ENCODE data around the gene C3orf62.

The C3orf62 gene

DNA sequence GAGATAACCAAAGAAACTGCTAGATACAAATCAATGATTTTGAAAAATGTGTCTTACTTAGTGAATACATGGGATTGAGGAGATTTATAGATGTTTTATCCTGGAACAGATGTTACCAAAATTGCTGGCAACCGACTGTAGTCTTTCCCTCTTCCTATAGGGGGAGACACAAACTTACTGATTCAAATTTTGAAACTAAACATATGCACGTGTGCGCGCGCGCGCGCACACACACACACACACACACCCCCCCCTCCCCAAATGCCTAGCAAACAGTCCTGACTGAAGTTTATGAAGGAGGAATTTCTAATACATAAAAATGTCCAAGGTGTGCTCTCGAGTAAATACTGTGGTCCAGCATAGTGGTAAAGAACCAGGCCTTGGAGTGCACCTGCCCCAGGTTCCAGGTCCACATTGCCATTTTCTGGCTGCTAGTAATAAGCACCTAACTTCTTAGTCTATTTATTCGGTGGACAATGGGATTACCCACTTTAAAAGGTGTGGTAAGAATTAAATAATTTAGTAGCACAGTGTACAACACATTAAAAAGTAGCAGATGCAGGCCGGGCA is 18.5 kb upstream of the C3orf62 start:
- peaks cover 67% of the 10 kb centered on the region for H3K36me3 Mint-ChIP-seq (ENCODE audit: low read depth)
- TF ChIP-seq, protein P1, sequence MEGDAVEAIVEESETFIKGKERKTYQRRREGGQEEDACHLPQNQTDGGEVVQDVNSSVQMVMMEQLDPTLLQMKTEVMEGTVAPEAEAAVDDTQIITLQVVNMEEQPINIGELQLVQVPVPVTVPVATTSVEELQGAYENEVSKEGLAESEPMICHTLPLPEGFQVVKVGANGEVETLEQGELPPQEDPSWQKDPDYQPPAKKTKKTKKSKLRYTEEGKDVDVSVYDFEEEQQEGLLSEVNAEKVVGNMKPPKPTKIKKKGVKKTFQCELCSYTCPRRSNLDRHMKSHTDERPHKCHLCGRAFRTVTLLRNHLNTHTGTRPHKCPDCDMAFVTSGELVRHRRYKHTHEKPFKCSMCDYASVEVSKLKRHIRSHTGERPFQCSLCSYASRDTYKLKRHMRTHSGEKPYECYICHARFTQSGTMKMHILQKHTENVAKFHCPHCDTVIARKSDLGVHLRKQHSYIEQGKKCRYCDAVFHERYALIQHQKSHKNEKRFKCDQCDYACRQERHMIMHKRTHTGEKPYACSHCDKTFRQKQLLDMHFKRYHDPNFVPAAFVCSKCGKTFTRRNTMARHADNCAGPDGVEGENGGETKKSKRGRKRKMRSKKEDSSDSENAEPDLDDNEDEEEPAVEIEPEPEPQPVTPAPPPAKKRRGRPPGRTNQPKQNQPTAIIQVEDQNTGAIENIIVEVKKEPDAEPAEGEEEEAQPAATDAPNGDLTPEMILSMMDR (IDR thresholded peaks at IDR 0.05; ENCODE audit: unreplicated experiment in 3 of 3), result peak; percentile 43 to 58 (median 50)
- no peak overlapping the region for H3K27ac Mint-ChIP-seq
- H3K4me1 Mint-ChIP-seq, result peaks cover 5% of the 10 kb centered on the region
- H3K4me3 Mint-ChIP-seq, result no peak overlapping the region
- H3K27me3 Mint-ChIP-seq (ENCODE audit: low read depth), result no peaks in the 10 kb centered on the region
- no peaks in the 10 kb centered on the region for H3K9me3 Mint-ChIP-seq

DNA sequence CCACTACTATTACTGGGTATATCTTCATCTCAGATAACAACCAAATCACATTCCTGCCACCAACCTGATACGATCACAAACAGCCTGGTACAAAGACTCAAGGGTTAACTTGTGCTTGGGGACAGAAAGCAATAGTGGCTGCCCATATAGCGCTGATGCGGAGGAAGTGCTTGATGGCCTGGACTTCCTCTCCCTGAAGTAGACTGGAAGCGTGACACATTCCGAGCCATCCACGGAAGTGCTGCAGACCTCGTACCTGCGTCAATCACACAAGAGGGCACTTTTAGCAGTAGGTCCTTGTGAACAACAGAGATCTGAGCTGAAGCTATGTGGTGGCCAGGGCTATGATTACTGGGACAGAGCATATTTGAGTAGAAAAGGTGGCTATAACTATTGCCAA is 17.3 kb upstream of the C3orf62 start:
- H3K9me3 Mint-ChIP-seq, result no peaks in the 10 kb centered on the region
- H3K27me3 Mint-ChIP-seq (ENCODE audit: low read depth), result no peaks in the 10 kb centered on the region
- no peak overlapping the region for H3K4me3 Mint-ChIP-seq
- H3K27ac Mint-ChIP-seq, result no peak overlapping the region
- TF ChIP-seq, protein P1 (IDR thresholded peaks at IDR 0.05; ENCODE audit: unreplicated experiment in 3 of 3), result no peak
- H3K4me1 Mint-ChIP-seq, result peaks cover 5% of the 10 kb centered on the region
- peaks cover 67% of the 10 kb centered on the region for H3K36me3 Mint-ChIP-seq (ENCODE audit: low read depth)

DNA sequence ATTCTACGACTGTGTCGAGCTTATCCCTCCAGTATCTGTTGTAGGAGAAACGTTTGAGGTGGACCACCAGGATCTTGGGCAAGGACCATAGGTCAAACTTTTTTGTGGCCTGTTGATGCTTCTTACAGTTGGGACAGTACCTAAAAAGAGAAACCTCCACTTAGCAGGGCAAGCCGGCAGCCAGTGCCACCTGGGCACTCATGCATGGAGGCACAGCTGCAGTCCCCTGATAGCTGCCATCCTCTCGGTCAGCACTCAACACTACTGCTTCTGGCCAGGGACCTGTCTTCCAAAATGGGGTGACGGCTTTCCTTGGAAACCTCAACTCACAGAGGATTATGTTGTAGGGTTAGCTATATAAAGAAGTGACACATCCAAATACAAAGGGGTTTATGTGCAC is 7.0 kb upstream of the C3orf62 start:
- Mint-ChIP-seq H3K27me3 (ENCODE audit: low read depth) (no peaks in the 10 kb centered on the region), H3K9me3 (no peaks in the 10 kb centered on the region), H3K27ac (no peak overlapping the region), H3K4me3 (no peak overlapping the region), H3K36me3 (ENCODE audit: low read depth) (peaks cover 65% of the 10 kb centered on the region), H3K4me1 (no peaks in the 10 kb centered on the region)
- TF ChIP-seq, protein P1 (IDR thresholded peaks at IDR 0.05; ENCODE audit: unreplicated experiment in 3 of 3), result no peak

DNA sequence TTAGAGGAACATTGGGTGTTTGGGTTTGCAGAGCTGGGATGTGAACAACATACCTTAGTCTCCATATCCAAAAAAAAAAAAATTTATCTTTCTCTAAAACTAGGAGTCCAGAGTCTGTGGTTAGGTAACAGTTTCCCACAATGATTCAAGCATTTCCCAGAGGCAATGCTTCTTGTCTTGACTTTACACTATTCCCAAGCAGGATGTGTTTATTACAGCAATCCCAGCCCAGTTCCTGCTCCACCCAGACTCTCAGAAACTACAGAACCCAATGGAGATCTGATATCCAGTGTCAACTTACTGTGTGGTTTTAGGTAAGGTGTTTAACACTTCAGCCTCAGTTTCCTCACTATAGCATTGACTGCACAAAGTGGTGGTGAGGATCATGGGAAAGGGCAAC is 2.3 kb upstream of the C3orf62 start:
- TF ChIP-seq, protein P1 (IDR thresholded peaks at IDR 0.05; ENCODE audit: unreplicated experiment in 3 of 3), result no peak
- Mint-ChIP-seq H3K27ac (no peak overlapping the region), H3K9me3 (no peaks in the 10 kb centered on the region), H3K4me1 (no peaks in the 10 kb centered on the region), H3K4me3 (no peak overlapping the region), H3K27me3 (ENCODE audit: low read depth) (no peaks in the 10 kb centered on the region), H3K36me3 (ENCODE audit: low read depth) (peaks cover 60% of the 10 kb centered on the region)

DNA sequence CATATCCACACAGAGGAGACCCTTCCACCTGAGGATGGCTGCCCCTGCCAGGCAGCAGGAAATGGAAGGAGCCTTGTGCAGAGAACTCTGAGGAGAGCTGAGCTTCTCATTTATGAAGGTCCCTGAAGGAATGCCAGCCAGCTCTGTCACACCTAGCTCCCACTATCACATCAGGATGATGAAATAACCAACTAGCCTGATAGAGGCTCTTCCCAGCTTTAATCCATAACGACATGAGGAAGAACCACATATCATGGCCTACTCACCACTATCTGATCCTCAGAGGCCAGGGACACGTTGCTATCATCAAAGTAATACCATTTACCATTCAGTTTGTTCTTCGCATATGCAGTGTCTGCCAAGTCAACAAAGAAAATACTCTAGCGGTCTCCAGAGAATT is 1.5 kb upstream of the C3orf62 start:
- Mint-ChIP-seq H3K4me3 (no peak overlapping the region), H3K4me1 (no peaks in the 10 kb centered on the region), H3K9me3 (no peaks in the 10 kb centered on the region), H3K36me3 (ENCODE audit: low read depth) (peaks cover 52% of the 10 kb centered on the region), H3K27ac (peak overlapping the region in 1 of 3 experiments; percentile 23), H3K27me3 (ENCODE audit: low read depth) (no peaks in the 10 kb centered on the region)
- TF ChIP-seq, protein P1 (IDR thresholded peaks at IDR 0.05; ENCODE audit: unreplicated experiment in 3 of 3), result no peak

DNA sequence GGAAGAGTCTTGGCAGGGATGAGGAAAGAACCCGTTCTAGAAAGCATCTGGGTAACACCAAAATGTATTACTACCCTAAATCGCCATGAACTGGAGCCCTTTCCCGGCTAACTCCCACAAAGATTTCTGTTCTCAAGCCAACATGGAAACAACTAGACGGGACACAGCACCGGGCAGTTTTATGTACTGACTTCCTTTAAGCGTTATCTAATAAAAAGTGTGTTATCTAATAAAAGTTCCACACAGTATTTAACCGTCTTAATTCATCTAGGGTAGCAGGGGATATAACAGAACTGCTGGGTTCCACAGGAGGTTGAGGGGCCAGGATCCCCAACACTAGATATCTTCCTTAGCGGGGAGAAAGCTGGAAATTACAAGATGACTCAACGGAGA is 347 bp upstream of the C3orf62 start:
- H3K27me3 Mint-ChIP-seq (ENCODE audit: low read depth), result no peaks in the 10 kb centered on the region
- peaks cover 49% of the 10 kb centered on the region for H3K36me3 Mint-ChIP-seq (ENCODE audit: low read depth)
- H3K9me3 Mint-ChIP-seq, result no peaks in the 10 kb centered on the region
- TF ChIP-seq, protein P1 (IDR thresholded peaks at IDR 0.05; ENCODE audit: unreplicated experiment in 3 of 3), result no peak
- H3K27ac Mint-ChIP-seq, result peak overlapping the region; percentile 20 to 84 (median 46)
- peak overlapping the region; percentile 53 to 70 (median 67) for H3K4me3 Mint-ChIP-seq
- no peaks in the 10 kb centered on the region for H3K4me1 Mint-ChIP-seq

Data from nephron (organoid).